Amygdala (tissue), 56 donors: ENCODE results near the gene GFRAL.

Source experiments
- DNase-seq, 56 donors: peaks; one replicate each; lab custom pipeline; 2025; lab: John Stamatoyannopoulos, UW

GFRAL gene

DNA sequence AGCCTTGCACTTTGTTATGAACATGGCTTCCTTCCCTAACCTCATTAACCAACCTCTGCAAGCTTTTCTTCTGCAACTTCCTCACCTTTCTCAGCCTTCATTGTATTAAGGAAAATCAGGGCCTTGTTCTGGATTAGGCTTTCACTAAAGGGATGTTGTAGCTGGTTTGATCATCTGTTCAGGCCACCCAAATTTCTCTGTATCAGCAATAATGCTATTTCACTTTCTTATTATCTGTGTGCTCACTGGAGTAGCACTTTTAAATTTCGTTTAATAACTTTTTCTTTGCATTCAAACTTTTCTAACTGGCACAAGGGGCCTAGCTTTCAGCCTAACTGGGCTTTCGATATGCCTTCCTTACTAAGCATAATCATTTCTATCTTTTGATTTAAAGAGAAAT, 96.7 kb downstream of the GFRAL start:
- DNase-seq, result no peak

DNA sequence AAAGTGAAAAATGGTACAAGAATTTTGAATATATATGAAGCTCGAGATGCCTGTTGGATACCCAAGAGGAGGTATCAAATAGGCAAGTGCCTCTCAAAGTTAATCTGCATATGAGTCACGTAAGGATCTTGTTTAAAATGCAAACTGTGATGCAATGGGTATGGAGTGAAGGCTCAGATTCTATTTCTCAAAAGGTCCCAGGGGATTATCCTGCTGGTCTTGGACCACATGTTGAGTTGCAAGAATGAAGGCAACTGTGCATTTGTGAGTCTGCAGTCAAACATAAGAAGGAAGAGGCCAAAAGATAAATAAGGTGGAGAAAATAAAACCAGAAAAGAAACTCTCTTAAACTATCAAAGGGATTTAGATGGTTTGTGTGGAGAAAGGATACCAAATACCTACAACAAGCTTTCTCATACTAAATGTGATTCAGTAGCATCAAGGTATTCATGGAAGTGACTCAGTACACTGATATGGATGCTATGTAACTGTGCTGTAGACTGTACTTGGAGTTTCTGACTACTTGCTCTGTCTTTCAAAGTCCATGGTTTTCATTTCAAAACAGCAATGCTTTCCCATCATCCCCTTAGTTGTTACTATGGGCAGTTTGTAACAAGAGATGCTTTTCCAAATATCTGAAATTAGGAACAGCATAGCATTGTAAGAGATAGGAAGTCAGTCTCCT, 106.3 kb downstream of the GFRAL start:
- no peak for DNase-seq

DNA sequence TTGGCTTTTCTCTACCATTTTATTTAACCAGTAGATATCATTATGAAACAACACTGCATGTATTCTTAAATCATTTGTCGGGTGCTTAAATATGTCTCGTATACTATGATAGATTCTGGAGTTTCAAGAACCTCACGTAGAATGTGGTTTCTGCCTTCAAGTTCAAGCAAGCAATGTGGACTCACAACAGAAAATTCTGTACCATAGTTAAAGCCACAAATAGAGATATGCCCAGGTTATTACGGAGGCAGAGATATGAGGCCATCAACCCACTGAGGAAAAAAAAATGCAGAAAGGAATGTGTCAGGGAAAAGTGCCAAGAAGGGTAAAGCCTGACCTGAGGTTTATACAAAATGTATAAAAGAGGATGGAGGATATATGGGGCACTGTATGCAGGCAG, 109.9 kb downstream of the GFRAL start:
- no peak for DNase-seq

DNA sequence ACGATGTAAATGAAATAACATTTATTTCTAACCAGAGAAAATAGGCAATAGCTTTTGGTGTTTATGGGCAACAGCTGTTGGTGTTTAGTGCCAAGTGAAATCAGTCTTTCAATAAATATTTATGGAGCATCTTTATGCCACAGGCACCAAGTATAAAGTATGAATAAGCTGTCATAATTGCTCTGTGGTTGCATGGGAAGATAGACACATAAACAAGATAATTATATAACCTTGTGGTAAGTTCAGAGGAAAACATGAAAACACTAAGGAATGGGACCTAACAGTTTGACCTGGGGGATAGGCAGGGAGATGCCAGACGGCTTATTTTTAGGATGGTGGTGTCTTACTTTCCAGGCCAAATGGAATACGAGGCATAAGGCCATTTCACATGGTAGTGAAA, 110.9 kb downstream of the GFRAL start:
- no peak for DNase-seq

DNA sequence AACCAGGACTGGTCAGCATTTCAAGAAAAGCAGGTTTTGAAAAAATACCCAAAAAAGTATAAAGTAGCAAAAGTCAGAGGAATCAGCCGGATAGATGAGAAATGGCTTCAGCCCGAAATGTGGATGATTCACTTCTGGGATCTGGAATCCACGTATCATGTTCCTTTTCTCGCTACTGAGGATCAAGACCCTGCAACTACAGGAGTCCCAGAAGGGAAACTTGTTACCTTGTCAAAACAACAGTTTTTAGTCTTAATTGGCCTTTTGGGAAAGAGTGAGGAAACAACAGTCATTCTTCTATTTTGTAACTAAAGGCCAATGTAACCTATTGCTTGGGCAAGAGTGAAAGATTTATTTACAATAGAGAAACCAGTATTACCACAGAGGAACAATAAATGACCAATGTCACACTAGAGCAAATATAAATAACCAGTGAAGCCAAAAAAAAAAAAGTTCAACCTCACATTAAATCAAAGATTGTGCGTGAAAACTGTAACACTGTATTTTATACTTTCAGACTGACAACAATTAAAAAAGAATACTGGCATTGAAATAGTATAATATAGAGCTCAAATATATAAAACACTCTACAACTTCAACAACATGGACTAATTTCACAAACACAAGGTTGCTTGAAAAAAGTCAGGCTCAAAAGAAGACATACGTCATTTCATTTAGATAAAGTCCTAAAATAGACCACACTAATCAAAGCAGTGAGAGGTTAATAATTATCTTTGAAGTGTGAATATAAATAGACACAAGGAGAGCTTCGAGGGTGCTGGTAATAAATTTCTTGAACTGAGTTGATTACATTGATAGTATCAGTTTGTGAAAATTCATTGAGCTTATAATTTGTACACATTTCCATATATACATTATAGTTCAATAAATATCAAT, 116.2 kb downstream of the GFRAL start:
- DNase-seq, result no peak

DNA sequence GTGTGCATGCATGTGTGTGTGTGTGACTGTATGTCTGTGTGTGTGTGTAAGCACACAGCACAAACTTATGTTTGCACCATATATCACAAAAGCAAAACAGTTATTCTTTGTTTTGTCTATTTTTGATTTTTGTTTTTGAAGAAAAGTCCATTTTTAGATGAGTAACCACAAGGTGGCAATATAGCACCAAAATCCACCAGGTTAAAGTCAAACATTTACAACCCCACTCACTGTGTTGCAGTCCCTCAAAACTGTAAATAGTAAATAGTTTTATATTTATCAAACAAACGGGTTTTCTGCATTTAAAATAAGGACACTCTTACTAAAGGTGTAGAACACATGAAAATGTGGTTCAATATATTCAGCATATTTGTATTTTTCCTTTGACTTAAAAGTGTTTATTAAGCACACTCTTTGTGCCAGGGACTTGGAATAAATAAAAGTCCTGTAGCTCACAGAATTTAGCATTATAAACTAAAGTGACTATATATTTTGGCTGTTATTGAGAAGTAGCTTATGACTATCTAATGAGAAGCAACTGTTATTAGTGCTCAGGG, 118.5 kb downstream of the GFRAL start:
- DNase-seq, result peak in 1 of 56 donors; percentile 19

DNA sequence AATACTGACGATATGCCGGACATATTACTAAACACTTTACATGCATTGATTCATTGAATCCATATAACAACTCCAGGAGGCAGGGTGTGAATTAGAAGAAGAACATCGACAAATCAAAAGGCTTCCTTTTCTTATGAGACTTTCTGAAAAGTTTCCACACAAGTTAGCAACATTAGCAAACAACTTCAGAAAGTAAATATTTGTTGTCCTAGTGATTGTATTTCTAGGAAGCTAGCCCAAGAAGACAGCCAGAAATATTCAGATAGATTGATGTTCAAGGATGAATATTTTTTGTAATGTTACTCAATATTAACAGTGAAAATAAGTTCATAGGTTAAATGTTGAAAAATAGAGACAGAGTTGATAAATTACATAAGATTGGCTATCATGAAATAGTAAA, 120.6 kb downstream of the GFRAL start:
- DNase-seq, result no peak

DNA sequence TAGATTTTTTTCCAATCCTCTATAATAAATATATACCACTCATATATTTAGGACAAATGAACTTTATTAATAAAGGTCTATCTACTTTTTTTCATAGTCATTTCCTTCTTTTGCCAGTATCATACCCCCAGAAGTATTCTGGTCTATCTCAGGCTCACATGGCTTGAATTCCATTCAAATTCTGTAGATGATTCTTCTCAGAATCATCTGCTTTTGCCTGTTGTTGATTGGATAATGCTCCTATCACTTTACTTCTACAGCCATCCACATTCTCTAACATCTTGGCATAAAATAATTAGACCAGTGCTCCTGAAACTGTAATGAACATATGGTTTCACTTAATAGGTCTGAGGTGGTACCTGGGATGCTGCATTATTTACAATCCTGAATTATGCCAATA, 121.2 kb downstream of the GFRAL start:
- DNase-seq, result no peak

DNA sequence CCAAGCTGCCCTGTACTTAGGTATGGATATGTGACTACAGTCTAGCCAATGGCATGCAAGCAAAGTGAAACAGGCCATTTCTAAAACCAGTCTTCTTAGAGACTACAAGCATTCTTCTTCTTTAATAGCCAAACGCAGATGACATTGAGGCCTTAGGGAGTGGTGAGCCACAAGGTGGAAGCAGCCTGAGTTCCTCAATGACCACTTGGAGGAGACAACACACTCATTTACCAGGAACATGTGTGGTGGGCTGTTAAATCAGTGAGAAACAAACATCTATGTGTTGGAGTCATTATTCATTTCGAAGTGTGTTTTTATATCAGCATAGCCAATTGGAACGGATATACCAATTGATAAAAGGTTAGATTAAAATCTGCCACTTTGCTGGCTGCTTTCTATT, 122.0 kb downstream of the GFRAL start:
- no peak for DNase-seq

DNA sequence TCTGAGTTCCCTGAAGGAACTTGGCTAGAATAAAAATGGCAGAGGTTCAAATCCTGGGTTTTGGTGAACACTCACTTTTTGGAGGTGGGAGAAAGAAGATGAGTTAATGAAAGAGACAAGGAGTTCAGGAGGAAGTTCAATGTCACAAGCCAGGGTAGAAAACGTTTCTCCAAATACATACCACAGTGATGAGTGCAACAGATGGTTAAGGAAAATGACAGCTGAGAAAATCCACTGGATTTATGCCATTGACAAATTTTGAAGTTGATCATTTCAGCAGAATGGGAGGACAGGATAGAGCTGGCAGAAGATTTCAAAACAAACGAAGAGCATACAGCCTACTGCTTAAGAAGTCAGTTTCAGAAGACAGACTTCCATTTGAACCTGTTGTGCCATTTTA, 122.7 kb downstream of the GFRAL start:
- DNase-seq, result no peak
